ENCODE measurements around the gene SPEM3. TPM values are rescaled to one million over a fixed set of nuclear protein-coding genes. Genes with fewer than 3 reads are reported as not detected.

Gene SPEM3
- total and polyA plus RNA-seq, 2 of the 13 experiments (the other 11 are each of a cell fraction or from before 2014, with no cell fraction given) = not detected

DNA sequence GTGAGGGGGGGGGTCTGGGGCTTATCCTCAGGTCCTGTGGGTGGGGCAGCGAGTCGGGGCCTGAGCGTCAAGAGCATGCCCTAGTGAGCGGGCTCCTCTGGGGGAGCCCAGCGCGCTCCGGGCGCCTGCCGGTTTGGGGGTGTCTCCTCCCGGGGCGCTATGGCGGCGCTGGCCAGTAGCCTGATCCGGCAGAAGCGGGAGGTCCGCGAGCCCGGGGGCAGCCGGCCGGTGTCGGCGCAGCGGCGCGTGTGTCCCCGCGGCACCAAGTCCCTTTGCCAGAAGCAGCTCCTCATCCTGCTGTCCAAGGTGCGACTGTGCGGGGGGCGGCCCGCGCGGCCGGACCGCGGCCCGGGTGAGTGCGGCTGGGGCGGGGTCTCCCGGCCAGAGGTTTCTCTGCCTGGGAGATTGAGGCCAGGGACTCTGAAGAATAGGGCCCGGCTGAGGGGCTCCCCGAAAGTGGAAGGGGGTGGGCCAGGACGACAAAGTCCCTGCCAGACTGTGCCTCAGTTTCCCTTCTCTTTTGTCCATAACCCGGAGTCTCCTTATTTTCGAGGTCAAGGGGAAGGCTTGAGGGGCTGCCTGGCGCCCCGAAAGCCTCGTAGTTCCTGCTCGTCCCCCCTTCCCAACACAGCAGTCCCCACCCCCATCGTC, 10.9 kb downstream of the SPEM3 start, which contains the start of gene FGF11 (continued):
- 0 out of 2 replicates have a peak, but pooled peaks have one; percentile 24 for TF ChIP-seq KDM3A (CRISPR knock-in tag; IDR thresholded peaks at IDR 0.05; ENCODE audit: low read depth)
- 0 out of 2 replicates have a peak, but pooled peaks have one; percentile 17 for TF ChIP-seq PITX1 (CRISPR knock-in tag; IDR thresholded peaks at IDR 0.05)
- no peak for TF ChIP-seq HOMEZ (CRISPR knock-in tag; IDR thresholded peaks at IDR 0.05; ENCODE audit: low read depth)
- no peak for TF ChIP-seq ZNF414 (CRISPR knock-in tag; IDR thresholded peaks at IDR 0.05)
- TF ChIP-seq ZBTB20 (CRISPR knock-in tag; IDR thresholded peaks at IDR 0.05; ENCODE audit: borderline replicate concordance, low read depth) = no peak
- no peak for TF ChIP-seq RORA (CRISPR knock-in tag; IDR thresholded peaks at IDR 0.05)
- TF ChIP-seq, protein P1, sequence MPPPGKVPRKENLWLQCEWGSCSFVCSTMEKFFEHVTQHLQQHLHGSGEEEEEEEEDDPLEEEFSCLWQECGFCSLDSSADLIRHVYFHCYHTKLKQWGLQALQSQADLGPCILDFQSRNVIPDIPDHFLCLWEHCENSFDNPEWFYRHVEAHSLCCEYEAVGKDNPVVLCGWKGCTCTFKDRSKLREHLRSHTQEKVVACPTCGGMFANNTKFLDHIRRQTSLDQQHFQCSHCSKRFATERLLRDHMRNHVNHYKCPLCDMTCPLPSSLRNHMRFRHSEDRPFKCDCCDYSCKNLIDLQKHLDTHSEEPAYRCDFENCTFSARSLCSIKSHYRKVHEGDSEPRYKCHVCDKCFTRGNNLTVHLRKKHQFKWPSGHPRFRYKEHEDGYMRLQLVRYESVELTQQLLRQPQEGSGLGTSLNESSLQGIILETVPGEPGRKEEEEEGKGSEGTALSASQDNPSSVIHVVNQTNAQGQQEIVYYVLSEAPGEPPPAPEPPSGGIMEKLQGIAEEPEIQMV (CRISPR knock-in tag; IDR thresholded peaks at IDR 0.05; ENCODE audit: low read depth) = no peak
- TF ChIP-seq POLR2A (IDR thresholded peaks at IDR 0.05; ENCODE audit: insufficient read depth in 1 of 2, low read depth in 2 of 2, low read length in 2 of 2) = 0 out of 4 replicates have a peak, but pooled peaks of 1 of the 2 experiments have one; percentile 20
- TF ChIP-seq JUNB (CRISPR knock-in tag; IDR thresholded peaks at IDR 0.05; ENCODE audit: borderline replicate concordance) = no peak
- TF ChIP-seq BORCS8-MEF2B (CRISPR knock-in tag; IDR thresholded peaks at IDR 0.05) = 0 out of 2 replicates have a peak, but pooled peaks have one; percentile 32
- peak; percentile 7; the same call in 1 of the 2 replicates for TF ChIP-seq SAP130 (CRISPR knock-in tag; IDR thresholded peaks at IDR 0.05; ENCODE audit: low read depth)
- peak; percentile 44; the same call in 1 of the 2 replicates for TF ChIP-seq ZFX (CRISPR knock-in tag; IDR thresholded peaks at IDR 0.05; ENCODE audit: low read depth)
- TF ChIP-seq, protein P2, sequence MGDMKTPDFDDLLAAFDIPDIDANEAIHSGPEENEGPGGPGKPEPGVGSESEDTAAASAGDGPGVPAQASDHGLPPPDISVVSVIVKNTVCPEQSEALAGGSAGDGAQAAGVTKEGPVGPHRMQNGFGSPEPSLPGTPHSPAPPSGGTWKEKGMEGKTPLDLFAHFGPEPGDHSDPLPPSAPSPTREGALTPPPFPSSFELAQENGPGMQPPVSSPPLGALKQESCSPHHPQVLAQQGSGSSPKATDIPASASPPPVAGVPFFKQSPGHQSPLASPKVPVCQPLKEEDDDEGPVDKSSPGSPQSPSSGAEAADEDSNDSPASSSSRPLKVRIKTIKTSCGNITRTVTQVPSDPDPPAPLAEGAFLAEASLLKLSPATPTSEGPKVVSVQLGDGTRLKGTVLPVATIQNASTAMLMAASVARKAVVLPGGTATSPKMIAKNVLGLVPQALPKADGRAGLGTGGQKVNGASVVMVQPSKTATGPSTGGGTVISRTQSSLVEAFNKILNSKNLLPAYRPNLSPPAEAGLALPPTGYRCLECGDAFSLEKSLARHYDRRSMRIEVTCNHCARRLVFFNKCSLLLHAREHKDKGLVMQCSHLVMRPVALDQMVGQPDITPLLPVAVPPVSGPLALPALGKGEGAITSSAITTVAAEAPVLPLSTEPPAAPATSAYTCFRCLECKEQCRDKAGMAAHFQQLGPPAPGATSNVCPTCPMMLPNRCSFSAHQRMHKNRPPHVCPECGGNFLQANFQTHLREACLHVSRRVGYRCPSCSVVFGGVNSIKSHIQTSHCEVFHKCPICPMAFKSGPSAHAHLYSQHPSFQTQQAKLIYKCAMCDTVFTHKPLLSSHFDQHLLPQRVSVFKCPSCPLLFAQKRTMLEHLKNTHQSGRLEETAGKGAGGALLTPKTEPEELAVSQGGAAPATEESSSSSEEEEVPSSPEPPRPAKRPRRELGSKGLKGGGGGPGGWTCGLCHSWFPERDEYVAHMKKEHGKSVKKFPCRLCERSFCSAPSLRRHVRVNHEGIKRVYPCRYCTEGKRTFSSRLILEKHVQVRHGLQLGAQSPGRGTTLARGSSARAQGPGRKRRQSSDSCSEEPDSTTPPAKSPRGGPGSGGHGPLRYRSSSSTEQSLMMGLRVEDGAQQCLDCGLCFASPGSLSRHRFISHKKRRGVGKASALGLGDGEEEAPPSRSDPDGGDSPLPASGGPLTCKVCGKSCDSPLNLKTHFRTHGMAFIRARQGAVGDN (CRISPR knock-in tag; IDR thresholded peaks at IDR 0.05) = peak; percentile 59
- TF ChIP-seq ZNF772 (CRISPR knock-in tag; IDR thresholded peaks at IDR 0.05) = 0 out of 2 replicates have a peak, but pooled peaks have one; percentile 20
- 0 out of 2 replicates have a peak, but pooled peaks have one; percentile 22 for TF ChIP-seq HOXA3 (CRISPR knock-in tag; IDR thresholded peaks at IDR 0.05)
- TF ChIP-seq WIZ (CRISPR knock-in tag; IDR thresholded peaks at IDR 0.05) = 0 out of 2 replicates have a peak, but pooled peaks have one; percentile 44
- TF ChIP-seq ZNF530 (CRISPR knock-in tag; IDR thresholded peaks at IDR 0.05; ENCODE audit: low read depth) = no peak
- TF ChIP-seq, protein P3, sequence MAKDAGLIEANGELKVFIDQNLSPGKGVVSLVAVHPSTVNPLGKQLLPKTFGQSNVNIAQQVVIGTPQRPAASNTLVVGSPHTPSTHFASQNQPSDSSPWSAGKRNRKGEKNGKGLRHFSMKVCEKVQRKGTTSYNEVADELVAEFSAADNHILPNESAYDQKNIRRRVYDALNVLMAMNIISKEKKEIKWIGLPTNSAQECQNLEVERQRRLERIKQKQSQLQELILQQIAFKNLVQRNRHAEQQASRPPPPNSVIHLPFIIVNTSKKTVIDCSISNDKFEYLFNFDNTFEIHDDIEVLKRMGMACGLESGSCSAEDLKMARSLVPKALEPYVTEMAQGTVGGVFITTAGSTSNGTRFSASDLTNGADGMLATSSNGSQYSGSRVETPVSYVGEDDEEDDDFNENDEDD (CRISPR knock-in tag; IDR thresholded peaks at IDR 0.05; ENCODE audit: borderline replicate concordance) = 0 out of 2 replicates have a peak, but pooled peaks have one; percentile 15
- 0 out of 2 replicates have a peak, but pooled peaks have one; percentile 11 for TF ChIP-seq HDAC1 (CRISPR knock-in tag; IDR thresholded peaks at IDR 0.05)
- 0 out of 2 replicates have a peak, but pooled peaks have one; percentile 10 for TF ChIP-seq ATF3 (CRISPR knock-in tag; IDR thresholded peaks at IDR 0.05)

Measured in HepG2 (cell line).